Gastroesophageal sphincter (tissue), 4 donors: ENCODE data around the gene TMCC1. TPM values are rescaled to one million over a fixed set of nuclear protein-coding genes. Genes with fewer than 3 reads are reported as not detected.
"Not testable (repeated sequence)": the region's sequence is repeated elsewhere in the genome, so short reads cannot be mapped to it uniquely, and the experiment has no call there.

Experiments used
- ATAC-seq: fragments of 150-250 bp; one replicate; pipeline ENCODE4 v1.9.1; 2016; ENCODE audit warnings: mild to moderate bottlenecking, moderate library complexity
- H3K27ac ChIP-seq, 4 donors: fragments of 200-600 bp; sonication (generic) in 3 of 4; 1 replicate in 3 of 4; 2 replicates in 1 of 4; pipeline ENCODE4 v1.5.1; 2016 to 2019
- H3K27me3 ChIP-seq: fragments of 200-600 bp; sonication (generic); one replicate; pipeline ENCODE4 v1.5.1; 2019
- H3K36me3 ChIP-seq, 2 donors: fragments of 200-600 bp; sonication (generic); one replicate each; pipeline ENCODE4 v1.5.1; 2019; ENCODE audit warnings: control low read depth in 1 of 2
- H3K4me1 ChIP-seq, 3 donors: fragments of 200-600 bp; sonication (generic); 1 replicate in 2 of 3; 2 replicates in 1 of 3; pipeline ENCODE4 v1.5.1; 2016 to 2019; ENCODE audit warnings: control low read depth in 2 of 3
- H3K4me3 ChIP-seq, 2 donors: fragments of 200-600 bp; sonication (generic); one replicate each; pipeline ENCODE4 v1.5.1; 2019; ENCODE audit warnings: mild to moderate bottlenecking in 1 of 2, moderate library complexity in 1 of 2
- H3K9me3 ChIP-seq, 3 donors: fragments of 200-600 bp; sonication (generic); one replicate each; pipeline ENCODE4 v1.5.1; 2017 to 2019; ENCODE audit warnings: control low read depth in 2 of 3
- EP300 ChIP-seq: sonication (generic); formaldehyde crosslinking; IDR thresholded peaks from one replicate; pipeline ENCODE4 v1.6.1; 2017; ENCODE audit warnings: antibody characterized with exemption, mild to moderate bottlenecking
- POLR2A ChIP-seq, 2 donors: fragments of 450-650 bp; IDR thresholded peaks; one replicate each; pipeline ENCODE4 v1.6.1; 2017; ENCODE audit warnings: antibody characterized with exemption in 2 of 2, mild to moderate bottlenecking in 2 of 2, moderate library complexity in 1 of 2
- POLR2AphosphoS5 ChIP-seq: sonication (generic); formaldehyde crosslinking; IDR thresholded peaks from one replicate; pipeline ENCODE4 v1.6.1; 2017; ENCODE audit warnings: antibody characterized with exemption
- WGBS, 2 donors: methylation state at CpG; one replicate each; pipeline ENCODE4 v1.1.5; 2018; ENCODE audit warnings: low coverage in 1 of 2; 5-methylcytosine and 5-hydroxymethylcytosine counted together
- total RNA-seq, 4 donors: library from RNA; depleted of rRNA; stranded (reverse); fragments of >200 nt; gene quantifications; one replicate each; pipeline ENCODE4 v1.1.0, GENCODE V29; 2016
- TF ChIP-seq, protein P1 (sequence below), 4 experiments: fragments of 200-600 bp in 2 of 4; fragments of 450-650 bp in 2 of 4; sonication (generic) in 1 of 4; IDR thresholded peaks; one replicate each; pipeline ENCODE4 v1.5.1; 2017 to 2019; ENCODE audit warnings: antibody characterized with exemption in 4 of 4, mild to moderate bottlenecking in 2 of 4, moderate library complexity in 2 of 4

The TMCC1 gene
- total RNA-seq, 4 donors from 2014 or later, result 20.3 to 32.7 (median 28.1) TPM

GRCh38 chr3:129611812-129612533, 281.5 kb downstream of the TMCC1 start:
- H3K27ac ChIP-seq, result peak overlapping the region in 3 of 4 donors; percentile 58 to 64 (median 62)
- no peak overlapping the region for H3K4me3 ChIP-seq
- WGBS, 2 donors, result 75% methylated on average over 2 of the region's 25 CpGs; no CpG with 5 or more reads in 1 of the 2 donors
- TF ChIP-seq EP300, result no peak
- TF ChIP-seq, protein P1, sequence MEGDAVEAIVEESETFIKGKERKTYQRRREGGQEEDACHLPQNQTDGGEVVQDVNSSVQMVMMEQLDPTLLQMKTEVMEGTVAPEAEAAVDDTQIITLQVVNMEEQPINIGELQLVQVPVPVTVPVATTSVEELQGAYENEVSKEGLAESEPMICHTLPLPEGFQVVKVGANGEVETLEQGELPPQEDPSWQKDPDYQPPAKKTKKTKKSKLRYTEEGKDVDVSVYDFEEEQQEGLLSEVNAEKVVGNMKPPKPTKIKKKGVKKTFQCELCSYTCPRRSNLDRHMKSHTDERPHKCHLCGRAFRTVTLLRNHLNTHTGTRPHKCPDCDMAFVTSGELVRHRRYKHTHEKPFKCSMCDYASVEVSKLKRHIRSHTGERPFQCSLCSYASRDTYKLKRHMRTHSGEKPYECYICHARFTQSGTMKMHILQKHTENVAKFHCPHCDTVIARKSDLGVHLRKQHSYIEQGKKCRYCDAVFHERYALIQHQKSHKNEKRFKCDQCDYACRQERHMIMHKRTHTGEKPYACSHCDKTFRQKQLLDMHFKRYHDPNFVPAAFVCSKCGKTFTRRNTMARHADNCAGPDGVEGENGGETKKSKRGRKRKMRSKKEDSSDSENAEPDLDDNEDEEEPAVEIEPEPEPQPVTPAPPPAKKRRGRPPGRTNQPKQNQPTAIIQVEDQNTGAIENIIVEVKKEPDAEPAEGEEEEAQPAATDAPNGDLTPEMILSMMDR (IDR thresholded peaks at IDR 0.05), result peak in 1 of 4 experiments; percentile 26
- H3K36me3 ChIP-seq, result no peaks in the 10 kb centered on the region
- ATAC-seq, result peak; percentile 18
- H3K9me3 ChIP-seq, result no peaks in the 10 kb centered on the region
- H3K4me1 ChIP-seq, result peaks cover 0 to 85% (median 47%) of the 10 kb centered on the region in 3 donors
- H3K27me3 ChIP-seq, result no peaks in the 10 kb centered on the region

GRCh38 chr3:129611446-129611800, 282.1 kb downstream of the TMCC1 start:
- WGBS, 2 donors, result 80 to 81% methylated on average over 2 to 8 of the region's 9 CpGs
- Histone ChIP-seq H3K27me3 (no peaks in the 10 kb centered on the region), H3K4me1 (peaks cover 0 to 79% (median 41%) of the 10 kb centered on the region in 3 donors), H3K4me3 (no peak overlapping the region), H3K36me3 (no peaks in the 10 kb centered on the region), H3K9me3 (no peaks in the 10 kb centered on the region), H3K27ac (peak overlapping the region in 3 of 4 donors; percentile 58 to 64 (median 62))
- no peak for TF ChIP-seq POLR2AphosphoS5
- TF ChIP-seq, protein P1 (IDR thresholded peaks at IDR 0.05), result no peak
- TF ChIP-seq POLR2A (IDR thresholded peaks at IDR 0.05), result no peak
- no peak for TF ChIP-seq EP300
- ATAC-seq, result no peak

DNA sequence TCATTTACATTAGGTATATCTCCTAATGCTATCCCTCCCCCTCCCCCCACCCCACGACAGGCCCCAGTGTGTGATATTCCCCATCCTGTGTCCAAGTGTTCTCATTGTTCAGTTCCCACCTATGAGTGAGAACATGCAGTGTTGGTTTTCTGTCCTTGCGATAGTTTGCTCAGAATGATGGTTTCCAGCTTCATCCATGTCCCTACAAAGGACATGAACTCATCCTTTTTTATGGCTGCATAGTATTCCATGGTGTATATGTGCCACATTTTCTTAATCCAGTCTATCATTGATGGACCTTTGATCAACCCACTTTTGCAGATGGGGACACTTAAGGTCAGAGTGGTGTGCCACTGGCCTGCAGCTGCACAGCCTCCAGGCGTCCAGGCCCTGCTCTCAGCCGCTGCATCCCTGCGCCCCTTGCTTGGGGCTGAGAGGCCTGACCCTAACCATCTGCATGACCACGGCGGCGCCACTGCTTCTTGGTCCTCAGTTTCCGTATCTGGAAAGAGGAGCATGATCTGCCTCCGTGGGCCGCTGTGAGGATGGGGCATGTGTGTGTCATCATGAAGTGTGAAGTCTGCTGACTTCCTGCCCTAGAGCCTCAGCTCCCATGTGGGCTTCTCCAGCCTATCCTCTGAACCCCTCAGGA, 282.6 kb downstream of the TMCC1 start:
- peaks cover 0 to 79% (median 38%) of the 10 kb centered on the region in 3 donors for H3K4me1 ChIP-seq
- H3K36me3 ChIP-seq, ATAC-seq, H3K9me3 ChIP-seq, H3K27me3 ChIP-seq, H3K4me3 ChIP-seq: not testable (repeated sequence)
- H3K27ac ChIP-seq, result peak overlapping the region in 3 of 4 donors; percentile 58 to 64 (median 62)
- WGBS, 2 donors, result 76 to 100% methylated on average over 5 to 6 of the region's 11 CpGs

- peaks cover 11% of the 10 kb centered on the region for H3K27me3 ChIP-seq
- peak overlapping the region in 3 of 4 donors; percentile 43 to 85 (median 59) for H3K27ac ChIP-seq
- no peak for ATAC-seq
- 0 to 8% methylated on average over 1 to 2 of the region's 10 CpGs for WGBS, 2 donors
- TF ChIP-seq POLR2AphosphoS5 (no peak), POLR2A (IDR thresholded peaks at IDR 0.05) (no peak), EP300 (no peak)
- TF ChIP-seq, protein P1 (IDR thresholded peaks at IDR 0.05), result no peak
- H3K36me3 ChIP-seq, result no peaks in the 10 kb centered on the region
- peaks cover 0 to 79% (median 35%) of the 10 kb centered on the region in 3 donors for H3K4me1 ChIP-seq
- H3K4me3 ChIP-seq, result no peak overlapping the region
- no peaks in the 10 kb centered on the region for H3K9me3 ChIP-seq
Observed at GRCh38 chr3:129610276-129610675, 283.2 kb downstream of the TMCC1 start.

GRCh38 chr3:129609591-129610182, 283.8 kb downstream of the TMCC1 start:
- Histone ChIP-seq H3K4me1 (peaks cover 0 to 79% (median 35%) of the 10 kb centered on the region in 3 donors), H3K4me3 (no peak overlapping the region), H3K27ac (peak overlapping the region in 3 of 4 donors; percentile 43 to 88 (median 85)), H3K36me3 (no peaks in the 10 kb centered on the region), H3K9me3 (no peaks in the 10 kb centered on the region), H3K27me3 (peaks cover 17% of the 10 kb centered on the region)
- no peak for TF ChIP-seq POLR2AphosphoS5
- TF ChIP-seq POLR2A (IDR thresholded peaks at IDR 0.05), result no peak
- TF ChIP-seq, protein P1 (IDR thresholded peaks at IDR 0.05), result no peak
- no peak for TF ChIP-seq EP300
- no peak for ATAC-seq
- WGBS, 2 donors, result 33 to 34% methylated on average over 3 of the region's 3 CpGs
